Measurements from ENCODE around the gene WDR70.
A peak's percentile ranks its signal among the peaks of the same experiment; 100 is the strongest.
"Not testable (repeated sequence)": the region's sequence is repeated elsewhere in the genome, so short reads cannot be mapped to it uniquely, and the experiment has no call there.

DNA sequence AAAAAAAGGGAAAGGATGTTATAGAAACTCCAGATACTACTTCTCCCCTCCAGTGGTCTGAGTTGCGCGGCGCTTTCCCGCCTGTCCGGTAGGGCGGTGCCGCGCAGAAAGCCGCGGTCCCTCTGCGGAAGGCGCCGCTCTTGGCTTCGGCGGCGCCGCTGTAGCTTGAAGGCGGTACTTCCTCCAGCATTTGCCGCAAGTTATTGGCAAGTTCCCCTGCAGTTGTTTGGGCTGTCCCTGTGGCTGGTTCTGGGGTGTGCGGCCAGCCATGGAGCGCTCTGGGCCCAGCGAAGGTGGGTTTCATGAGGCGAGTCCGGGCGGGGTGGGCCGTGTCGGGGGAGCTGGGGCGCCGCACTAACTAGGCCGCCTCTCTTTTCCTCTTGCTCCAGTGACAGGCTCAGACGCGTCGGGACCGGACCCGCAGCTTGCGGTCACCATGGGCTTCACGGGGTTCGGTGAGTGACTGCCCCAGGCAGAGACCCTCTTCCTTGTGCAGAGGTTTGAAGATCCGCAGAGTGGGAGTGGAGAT is at the start of gene WDR70:
- TF ChIP-seq, protein P1, sequence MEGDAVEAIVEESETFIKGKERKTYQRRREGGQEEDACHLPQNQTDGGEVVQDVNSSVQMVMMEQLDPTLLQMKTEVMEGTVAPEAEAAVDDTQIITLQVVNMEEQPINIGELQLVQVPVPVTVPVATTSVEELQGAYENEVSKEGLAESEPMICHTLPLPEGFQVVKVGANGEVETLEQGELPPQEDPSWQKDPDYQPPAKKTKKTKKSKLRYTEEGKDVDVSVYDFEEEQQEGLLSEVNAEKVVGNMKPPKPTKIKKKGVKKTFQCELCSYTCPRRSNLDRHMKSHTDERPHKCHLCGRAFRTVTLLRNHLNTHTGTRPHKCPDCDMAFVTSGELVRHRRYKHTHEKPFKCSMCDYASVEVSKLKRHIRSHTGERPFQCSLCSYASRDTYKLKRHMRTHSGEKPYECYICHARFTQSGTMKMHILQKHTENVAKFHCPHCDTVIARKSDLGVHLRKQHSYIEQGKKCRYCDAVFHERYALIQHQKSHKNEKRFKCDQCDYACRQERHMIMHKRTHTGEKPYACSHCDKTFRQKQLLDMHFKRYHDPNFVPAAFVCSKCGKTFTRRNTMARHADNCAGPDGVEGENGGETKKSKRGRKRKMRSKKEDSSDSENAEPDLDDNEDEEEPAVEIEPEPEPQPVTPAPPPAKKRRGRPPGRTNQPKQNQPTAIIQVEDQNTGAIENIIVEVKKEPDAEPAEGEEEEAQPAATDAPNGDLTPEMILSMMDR (IDR thresholded peaks at IDR 0.05): peak; percentile 65 to 80 (median 74)
- TF ChIP-seq POLR2A (IDR thresholded peaks at IDR 0.05): not testable (repeated sequence)

Measured in uterus (tissue), 2 donors.